Endodermal cell (in vitro differentiated cells): ENCODE results near the gene TOLLIP. TPM values are rescaled to one million over a fixed set of nuclear protein-coding genes. Genes with fewer than 3 reads are reported as not detected.

Experiments used
- DNase-seq: peaks from one replicate; pipeline ENCODE4 v3.0.0-alpha.2; 2017
- H3K27ac ChIP-seq: 2 replicates; pipeline ENCODE4 v1.5.1; 2013; ENCODE audit warnings: mild to moderate bottlenecking, low read depth, low read length, moderate library complexity
- H3K27me3 ChIP-seq: 2 replicates; pipeline ENCODE4 v1.6.1; 2013; ENCODE audit warnings: mild to moderate bottlenecking, low read length, moderate library complexity; ENCODE audit not compliant: insufficient read depth, control insufficient read depth, poor library complexity, severe bottlenecking
- H3K36me3 ChIP-seq: 2 replicates; pipeline ENCODE4 v1.7.0; 2013; ENCODE audit warnings: mild to moderate bottlenecking, low read length, moderate library complexity; ENCODE audit not compliant: control insufficient read depth, insufficient read depth
- H3K4me1 ChIP-seq: one replicate; pipeline ENCODE4 v1.7.0; 2013; ENCODE audit warnings: low read length; ENCODE audit not compliant: control insufficient read depth, insufficient read depth
- H3K4me3 ChIP-seq: 2 replicates; pipeline ENCODE4 v1.5.1; 2013; ENCODE audit warnings: mild to moderate bottlenecking, low read length, moderate library complexity
- H3K9ac ChIP-seq: 2 replicates; pipeline ENCODE4 v1.6.1; 2013; ENCODE audit warnings: mild to moderate bottlenecking, low read length, moderate library complexity; ENCODE audit not compliant: poor library complexity, severe bottlenecking; ENCODE audit errors: extremely low read depth
- H3K9me3 ChIP-seq: 2 replicates; pipeline ENCODE4 v1.6.1; 2013; ENCODE audit warnings: mild to moderate bottlenecking, low read length, moderate library complexity; ENCODE audit not compliant: control insufficient read depth
- H3K27ac Mint-ChIP-seq: 2 replicates; pipeline ENCODE4 v1.8.0; 2020; ENCODE audit warnings: mixed read lengths
- H3K27me3 Mint-ChIP-seq: 2 replicates; pipeline ENCODE4 v1.8.0; 2021; ENCODE audit warnings: mild to moderate bottlenecking, mixed read lengths; ENCODE audit not compliant: insufficient read depth
- H3K36me3 Mint-ChIP-seq: 2 replicates; pipeline ENCODE4 v1.8.0; 2020; ENCODE audit warnings: low read depth, mixed read lengths
- H3K4me1 Mint-ChIP-seq: 2 replicates; pipeline ENCODE4 v1.8.0; 2020; ENCODE audit warnings: mixed read lengths
- H3K4me3 Mint-ChIP-seq: 2 replicates; pipeline ENCODE4 v1.8.0; 2020; ENCODE audit warnings: mild to moderate bottlenecking, moderate library complexity, mixed read lengths
- H3K9me3 Mint-ChIP-seq: 2 replicates; pipeline ENCODE4 v1.8.0; 2020; ENCODE audit warnings: mild to moderate bottlenecking, mixed read lengths
- WGBS, 2 experiments: methylation state at CpG; one replicate each; pipeline versions ENCODE4 v1.1.5 to v1.1.7; 2013; ENCODE audit warnings: missing lambda C conversion rate in 2 of 2, mixed read lengths in 1 of 2; ENCODE audit not compliant: insufficient coverage in 1 of 2, insufficient read length in 1 of 2; 5-methylcytosine and 5-hydroxymethylcytosine counted together
- total RNA-seq, 2 donors: library from RNA; stranded (reverse); fragmentation: NEBNext Ultra II Directional in 1 of 2; extraction: Animal tissue kit (Norgen Biotek cat#: 25700) in 1 of 2; gene quantifications; 2 replicates in 1 of 2; 3 replicates in 1 of 2; pipeline ENCODE4 v1.2.1, GENCODE V29; 2021
- TF ChIP-seq, protein P1 (sequence below): fragments of 200-600 bp; sonication (generic); conservative IDR thresholded peaks from 2 replicates; pipeline ENCODE4 v1.5.0; 2021; ENCODE audit warnings: antibody characterized with exemption, mild to moderate bottlenecking

The TOLLIP gene
- total RNA-seq, 2 donors from 2014 or later = 34.3 to 37.4 TPM

DNA sequence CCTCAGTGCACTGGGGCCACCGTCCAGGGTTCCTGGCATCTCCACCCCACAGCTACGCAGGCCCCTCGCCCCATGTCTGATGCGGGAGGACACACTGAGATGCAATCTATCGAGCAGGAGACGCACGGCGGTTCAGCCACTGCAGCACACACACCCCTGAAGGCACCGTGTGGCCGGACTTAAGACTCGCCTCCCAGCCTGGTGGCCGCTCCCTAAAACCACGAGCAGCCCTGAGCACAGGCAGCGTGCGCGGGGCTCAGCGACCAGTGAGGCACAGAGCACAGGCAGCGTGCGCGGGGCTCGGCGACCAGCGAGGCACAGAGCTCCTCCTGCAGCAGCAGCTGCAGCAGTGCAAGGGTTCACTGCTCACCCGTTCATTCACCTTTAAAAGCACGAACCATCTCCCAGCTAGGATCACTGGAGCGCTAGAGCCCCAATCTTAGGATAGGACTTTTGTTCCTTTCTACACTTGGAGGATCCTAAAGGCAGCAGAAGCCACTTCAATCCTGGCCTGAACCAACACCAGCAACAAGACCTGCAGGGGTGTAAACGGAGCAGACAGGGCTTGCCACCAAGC lies 31.4 kb downstream of the TOLLIP start:
- H3K27me3 ChIP-seq = no peaks in the 10 kb centered on the region
- Mint-ChIP-seq H3K4me3 (no peak overlapping the region), H3K9me3 (no peaks in the 10 kb centered on the region), H3K36me3 (peaks cover 31% of the 10 kb centered on the region), H3K4me1 (no peaks in the 10 kb centered on the region), H3K27me3 (no peaks in the 10 kb centered on the region), H3K27ac (peak overlapping the region; percentile 70)
- DNase-seq = no peak
- H3K9ac ChIP-seq = no peak overlapping the region
- no peak overlapping the region for H3K27ac ChIP-seq
- peaks cover 18% of the 10 kb centered on the region for H3K36me3 ChIP-seq
- no peaks in the 10 kb centered on the region for H3K4me1 ChIP-seq
- TF ChIP-seq, protein P1, sequence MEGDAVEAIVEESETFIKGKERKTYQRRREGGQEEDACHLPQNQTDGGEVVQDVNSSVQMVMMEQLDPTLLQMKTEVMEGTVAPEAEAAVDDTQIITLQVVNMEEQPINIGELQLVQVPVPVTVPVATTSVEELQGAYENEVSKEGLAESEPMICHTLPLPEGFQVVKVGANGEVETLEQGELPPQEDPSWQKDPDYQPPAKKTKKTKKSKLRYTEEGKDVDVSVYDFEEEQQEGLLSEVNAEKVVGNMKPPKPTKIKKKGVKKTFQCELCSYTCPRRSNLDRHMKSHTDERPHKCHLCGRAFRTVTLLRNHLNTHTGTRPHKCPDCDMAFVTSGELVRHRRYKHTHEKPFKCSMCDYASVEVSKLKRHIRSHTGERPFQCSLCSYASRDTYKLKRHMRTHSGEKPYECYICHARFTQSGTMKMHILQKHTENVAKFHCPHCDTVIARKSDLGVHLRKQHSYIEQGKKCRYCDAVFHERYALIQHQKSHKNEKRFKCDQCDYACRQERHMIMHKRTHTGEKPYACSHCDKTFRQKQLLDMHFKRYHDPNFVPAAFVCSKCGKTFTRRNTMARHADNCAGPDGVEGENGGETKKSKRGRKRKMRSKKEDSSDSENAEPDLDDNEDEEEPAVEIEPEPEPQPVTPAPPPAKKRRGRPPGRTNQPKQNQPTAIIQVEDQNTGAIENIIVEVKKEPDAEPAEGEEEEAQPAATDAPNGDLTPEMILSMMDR = no peak
- H3K9me3 ChIP-seq = no peaks in the 10 kb centered on the region
- no peak overlapping the region for H3K4me3 ChIP-seq
- 94 to 95% methylated on average over 25 to 27 of the region's 27 CpGs for WGBS, 2 experiments

DNA sequence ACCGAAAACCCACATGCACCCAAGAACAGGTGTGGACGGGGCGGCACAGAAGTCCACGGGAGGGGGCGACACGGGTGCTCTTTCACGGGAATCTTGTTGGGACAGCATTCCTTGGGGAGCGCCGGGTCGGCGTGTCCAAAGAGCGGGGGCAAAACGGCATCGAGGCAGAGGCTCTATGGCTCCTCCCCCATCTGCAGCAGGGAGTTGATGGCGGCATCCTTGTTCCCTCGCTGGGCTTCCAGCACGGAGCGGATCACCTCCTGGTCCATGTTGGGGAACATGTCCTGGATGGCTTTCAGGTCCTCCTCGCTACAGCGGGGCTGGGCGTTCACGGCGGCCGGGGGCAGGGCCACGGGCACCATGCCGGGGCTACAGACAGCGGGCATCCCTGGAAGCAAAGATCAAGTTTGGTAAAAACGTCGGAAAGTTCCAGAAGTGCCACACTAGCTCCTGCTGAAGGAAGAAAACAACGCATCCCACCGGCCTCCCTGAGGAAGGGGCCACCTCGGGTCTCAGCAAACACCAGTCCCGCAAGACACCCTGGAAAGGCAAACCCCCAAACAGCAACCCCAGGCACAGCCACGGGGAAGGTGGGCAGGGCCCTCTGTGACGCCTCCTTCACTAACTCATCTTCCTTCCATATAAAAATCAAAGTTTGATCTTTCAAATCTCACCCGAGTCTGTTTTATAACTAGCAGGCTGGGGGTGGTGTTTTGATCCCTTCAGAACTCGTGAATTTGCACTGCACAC lies 32.4 kb downstream of the TOLLIP start:
- no peak overlapping the region for H3K27ac Mint-ChIP-seq
- H3K36me3 ChIP-seq = peaks cover 18% of the 10 kb centered on the region
- no peak overlapping the region for H3K27ac ChIP-seq
- peaks cover 31% of the 10 kb centered on the region for H3K36me3 Mint-ChIP-seq
- no peak for DNase-seq
- H3K4me3 ChIP-seq = no peak overlapping the region
- no peaks in the 10 kb centered on the region for H3K27me3 Mint-ChIP-seq
- H3K9me3 Mint-ChIP-seq = no peaks in the 10 kb centered on the region
- no peaks in the 10 kb centered on the region for H3K9me3 ChIP-seq
- H3K4me1 Mint-ChIP-seq = no peaks in the 10 kb centered on the region
- H3K27me3 ChIP-seq = no peaks in the 10 kb centered on the region
- WGBS, 2 experiments = 94 to 96% methylated on average over 26 to 37 of the region's 37 CpGs
- TF ChIP-seq, protein P1 = no peak
- no peak overlapping the region for H3K4me3 Mint-ChIP-seq
- no peaks in the 10 kb centered on the region for H3K4me1 ChIP-seq
- no peak overlapping the region for H3K9ac ChIP-seq

DNA sequence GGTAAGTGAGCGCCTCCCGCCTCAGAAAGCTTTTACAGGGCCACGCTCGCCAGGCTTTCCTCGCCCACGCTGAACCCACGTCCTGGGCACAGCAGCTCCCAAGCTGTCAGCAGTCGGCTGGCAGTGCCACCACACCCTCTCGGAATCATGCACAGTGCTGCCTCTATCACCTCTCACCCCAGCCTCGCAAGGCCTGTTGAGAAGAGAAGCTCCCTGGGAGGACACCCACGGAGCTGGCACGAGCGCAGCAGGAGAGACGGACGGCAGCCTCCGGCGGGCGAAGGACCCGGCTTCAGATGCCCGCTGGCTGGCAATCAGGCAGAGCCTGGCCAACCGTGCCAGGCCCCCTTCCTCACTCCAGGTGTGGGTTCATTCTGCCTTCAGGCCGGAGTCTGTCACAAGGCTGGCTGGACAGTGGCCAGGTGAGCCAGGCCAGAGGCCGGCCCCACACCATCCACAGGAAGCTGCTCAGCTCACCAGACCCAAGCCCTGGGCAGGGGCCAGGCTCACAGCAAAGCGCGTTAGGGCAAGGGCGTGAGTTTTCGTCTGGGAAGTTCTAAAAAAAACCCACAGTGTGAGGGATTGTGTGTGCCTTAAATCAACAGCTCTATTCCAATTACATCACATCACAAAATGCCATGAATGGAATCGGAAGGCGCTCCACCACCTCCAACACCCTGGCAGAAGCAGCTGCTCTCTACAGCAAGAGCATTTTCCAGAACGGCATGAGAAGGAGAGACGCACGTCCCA lies 33.2 kb downstream of the TOLLIP start:
- Histone ChIP-seq H3K27me3 (no peaks in the 10 kb centered on the region), H3K9ac (no peak overlapping the region), H3K4me3 (no peak overlapping the region), H3K27ac (no peak overlapping the region), H3K9me3 (no peaks in the 10 kb centered on the region), H3K4me1 (no peaks in the 10 kb centered on the region), H3K36me3 (peaks cover 17% of the 10 kb centered on the region)
- H3K36me3 Mint-ChIP-seq = peaks cover 31% of the 10 kb centered on the region
- DNase-seq = no peak
- no peaks in the 10 kb centered on the region for H3K9me3 Mint-ChIP-seq
- TF ChIP-seq, protein P1 = no peak
- H3K27me3 Mint-ChIP-seq = no peaks in the 10 kb centered on the region
- WGBS, 2 experiments = 95 to 96% methylated on average over 19 to 32 of the region's 32 CpGs
- H3K4me1 Mint-ChIP-seq = peaks cover 2% of the 10 kb centered on the region
- no peak overlapping the region for H3K4me3 Mint-ChIP-seq
- no peak overlapping the region for H3K27ac Mint-ChIP-seq
